Erythroblast (primary cell): ENCODE results near the gene MXRA7.
"Not testable (repeated sequence)": the region's sequence is repeated elsewhere in the genome, so short reads cannot be mapped to it uniquely, and the experiment has no call there.

Experiments used
- GATA1 ChIP-seq: IDR thresholded peaks from 2 replicates; pipeline ENCODE4 v1.6.1; 2011; ENCODE audit warnings: low read depth, mild to moderate bottlenecking, control low read depth, low read length, moderate library complexity
- POLR2A ChIP-seq: IDR thresholded peaks from 2 replicates; pipeline ENCODE4 v1.6.1; 2011; ENCODE audit warnings: mild to moderate bottlenecking, low read length

GRCh38 chr17:76731800-76732733 lies 21.3 kb upstream of the MXRA7 start:
- TF ChIP-seq POLR2A, GATA1: not testable (repeated sequence)
